Lower leg skin (tissue), 3 donors: Measurements from ENCODE around the gene KRTAP2-2.

Experiments
- CTCF ChIP-seq, 3 donors: fragments of 450-650 bp; IDR thresholded peaks; one replicate each; pipeline ENCODE4 v1.5.1; 2016; ENCODE audit warnings: antibody characterized with exemption in 3 of 3, mild to moderate bottlenecking in 3 of 3, moderate library complexity in 2 of 3
- POLR2A ChIP-seq, 2 donors: fragments of 450-650 bp; IDR thresholded peaks; one replicate each; pipeline ENCODE4 v1.6.1; 2016 to 2017; ENCODE audit warnings: antibody characterized with exemption in 2 of 2, mild to moderate bottlenecking in 1 of 2, moderate library complexity in 1 of 2

GRCh38 chr17:41048441-41048840 lies 6.6 kb downstream of the KRTAP2-2 start:
- TF ChIP-seq CTCF (IDR thresholded peaks at IDR 0.05), result no peak
- TF ChIP-seq POLR2A (IDR thresholded peaks at IDR 0.05), result no peak
